K562 (cell line): ENCODE results near the gene LASP1. TPM values are rescaled to one million over a fixed set of nuclear protein-coding genes. Genes with fewer than 3 reads are reported as not detected.

Source experiments
- EGR1 ChIP-seq: fragments of 450-650 bp; conservative IDR thresholded peaks from 2 replicates; pipeline ENCODE4 v1.6.1; 2017; ENCODE audit warnings: mild to moderate bottlenecking
- ESRRA ChIP-seq: fragments of 450-650 bp; IDR thresholded peaks from 2 replicates; pipeline ENCODE4 v1.6.1; 2014; ENCODE audit warnings: low read depth, mild to moderate bottlenecking, moderate library complexity, borderline replicate concordance
- FOSL1 ChIP-seq: fragments of 200-800 bp; sonication (Bioruptor generic); conservative IDR thresholded peaks from 2 replicates; pipeline ENCODE4 v1.6.1; 2016; ENCODE audit warnings: missing genetic modification characterization, missing compliant biosample characterization
- HDAC1 ChIP-seq, 2 experiments: fragments of 450-650 bp; IDR thresholded peaks; 2 replicates each; pipeline ENCODE4 v1.6.1; 2016 to 2017; ENCODE audit warnings: inconsistent platforms in 1 of 2, mild to moderate bottlenecking in 1 of 2, moderate library complexity in 1 of 2
- MECOM ChIP-seq: fragments of 250-450 bp; sonication (Bioruptor Pico); IDR thresholded peaks from 2 replicates; pipeline ENCODE4 v1.8.0; 2022; ENCODE audit warnings: inconsistent platforms
- POLR3G ChIP-seq: IDR thresholded peaks from 2 replicates; pipeline ENCODE4 v1.6.1; 2011; ENCODE audit not compliant: insufficient read length, insufficient replicate concordance; ENCODE audit errors: extremely low read depth
- TCF7 ChIP-seq: sonication (generic); IDR thresholded peaks from 2 replicates; pipeline ENCODE4 v1.6.1; 2016; ENCODE audit warnings: antibody characterized with exemption, borderline replicate concordance
- TEAD1 ChIP-seq, 2 experiments: fragments of 450-650 bp in 1 of 2; sonication (generic) in 1 of 2; formaldehyde crosslinking; IDR thresholded peaks; 2 replicates each; pipeline versions ENCODE4 v1.4.0 to v1.8.0; 2020 to 2022; ENCODE audit warnings: mild to moderate bottlenecking in 2 of 2, missing genetic modification reagents in 1 of 2
- XRCC4 ChIP-seq: IDR thresholded peaks from one replicate; pipeline ENCODE4 v1.6.1; 2011; ENCODE audit not compliant: insufficient read depth, insufficient read length; ENCODE audit errors: extremely low read depth
- ZNF551 ChIP-seq: fragments of 250-450 bp; sonication (Bioruptor Pico); IDR thresholded peaks from 2 replicates; pipeline ENCODE4 v1.5.0; 2021; ENCODE audit warnings: mild to moderate bottlenecking, moderate library complexity
- polyA plus RNA-seq, 8 experiments: library from polyadenylated mRNA; depleted of rRNA in 4 of 8; stranded (reverse) in 5 of 8; unstranded in 3 of 8; fragments of >200 nt; fragmentation: Nextera tagmentation in 2 of 8; fragmentation: Illumina TruSeq in 1 of 8; extraction: Ambion mirVana in 2 of 8; extraction: Trizol in 1 of 8; gene quantifications; 2 replicates each; pipeline versions ENCODE4 v1.2.1 to v1.2.3, GENCODE V29; 2011 to 2014; ENCODE audit warnings: inconsistent platforms in 1 of 8, missing spikeins in 1 of 8
- total RNA-seq, 7 experiments: library from RNA; depleted of rRNA in 6 of 7; stranded (reverse); fragments of >200 nt in 6 of 7; fragmentation: Illumina TruSeq in 2 of 7; extraction: Trizol in 2 of 7; gene quantifications; 2 replicates each; pipeline versions ENCODE4 v1.2.1 to v1.2.3, GENCODE V29; 2011 to 2021; ENCODE audit warnings: low replicate concordance in 1 of 7
- TF ChIP-seq, protein P1 (sequence below), 2 experiments: fragments of 450-650 bp in 1 of 2; sonication (generic) in 1 of 2; formaldehyde crosslinking in 1 of 2; IDR thresholded peaks; 2 replicates each; pipeline versions ENCODE4 v1.7.1 to v1.9.0; 2016 to 2022; ENCODE audit warnings: inconsistent platforms in 1 of 2, mild to moderate bottlenecking in 1 of 2, missing genetic modification reagents in 1 of 2

LASP1 gene
- total and polyA plus RNA-seq, 9 of the 15 experiments (the other 6 are each of a cell fraction or from before 2014, with no cell fraction given), result 23.0 to 125 (median 55.3) TPM

DNA sequence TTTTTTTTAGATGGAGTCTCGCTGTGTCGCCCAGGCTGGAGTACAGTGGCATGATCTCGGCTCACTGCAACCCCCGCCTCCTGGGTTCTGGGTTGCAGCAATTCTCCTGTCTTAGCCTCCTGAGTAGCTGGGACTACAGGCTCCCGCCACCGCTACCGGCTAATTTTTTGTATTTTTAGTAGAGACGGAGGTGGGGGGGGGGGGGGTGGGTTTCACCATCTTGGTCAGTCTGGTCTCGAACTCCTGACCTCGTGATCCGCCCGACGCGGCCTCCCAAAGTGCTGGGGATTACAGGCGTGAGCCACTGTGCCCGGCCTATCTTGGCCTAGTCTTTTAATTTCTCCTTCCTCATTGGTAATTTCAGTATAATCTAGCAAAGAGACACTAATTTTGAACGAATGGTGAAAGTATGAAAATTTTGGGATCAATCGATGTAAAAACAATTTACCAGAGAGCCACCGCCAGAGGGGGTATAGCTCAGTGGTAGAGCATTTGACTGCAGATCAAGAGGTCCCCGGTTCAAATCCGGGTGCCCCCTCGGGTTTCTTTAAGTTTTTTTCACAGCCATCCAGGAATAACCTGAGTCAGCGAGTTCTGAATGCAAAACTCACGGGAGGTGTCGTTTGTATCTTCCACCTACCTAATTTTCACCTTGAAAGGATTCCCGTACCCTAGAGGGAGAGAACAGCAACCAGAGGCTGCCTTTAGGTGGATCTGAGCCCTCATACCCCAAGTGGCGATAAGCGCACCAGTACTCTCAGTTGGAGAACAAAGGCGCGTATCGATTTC, 2.5 kb upstream of the LASP1 start (continued):
- TF ChIP-seq, protein P1, sequence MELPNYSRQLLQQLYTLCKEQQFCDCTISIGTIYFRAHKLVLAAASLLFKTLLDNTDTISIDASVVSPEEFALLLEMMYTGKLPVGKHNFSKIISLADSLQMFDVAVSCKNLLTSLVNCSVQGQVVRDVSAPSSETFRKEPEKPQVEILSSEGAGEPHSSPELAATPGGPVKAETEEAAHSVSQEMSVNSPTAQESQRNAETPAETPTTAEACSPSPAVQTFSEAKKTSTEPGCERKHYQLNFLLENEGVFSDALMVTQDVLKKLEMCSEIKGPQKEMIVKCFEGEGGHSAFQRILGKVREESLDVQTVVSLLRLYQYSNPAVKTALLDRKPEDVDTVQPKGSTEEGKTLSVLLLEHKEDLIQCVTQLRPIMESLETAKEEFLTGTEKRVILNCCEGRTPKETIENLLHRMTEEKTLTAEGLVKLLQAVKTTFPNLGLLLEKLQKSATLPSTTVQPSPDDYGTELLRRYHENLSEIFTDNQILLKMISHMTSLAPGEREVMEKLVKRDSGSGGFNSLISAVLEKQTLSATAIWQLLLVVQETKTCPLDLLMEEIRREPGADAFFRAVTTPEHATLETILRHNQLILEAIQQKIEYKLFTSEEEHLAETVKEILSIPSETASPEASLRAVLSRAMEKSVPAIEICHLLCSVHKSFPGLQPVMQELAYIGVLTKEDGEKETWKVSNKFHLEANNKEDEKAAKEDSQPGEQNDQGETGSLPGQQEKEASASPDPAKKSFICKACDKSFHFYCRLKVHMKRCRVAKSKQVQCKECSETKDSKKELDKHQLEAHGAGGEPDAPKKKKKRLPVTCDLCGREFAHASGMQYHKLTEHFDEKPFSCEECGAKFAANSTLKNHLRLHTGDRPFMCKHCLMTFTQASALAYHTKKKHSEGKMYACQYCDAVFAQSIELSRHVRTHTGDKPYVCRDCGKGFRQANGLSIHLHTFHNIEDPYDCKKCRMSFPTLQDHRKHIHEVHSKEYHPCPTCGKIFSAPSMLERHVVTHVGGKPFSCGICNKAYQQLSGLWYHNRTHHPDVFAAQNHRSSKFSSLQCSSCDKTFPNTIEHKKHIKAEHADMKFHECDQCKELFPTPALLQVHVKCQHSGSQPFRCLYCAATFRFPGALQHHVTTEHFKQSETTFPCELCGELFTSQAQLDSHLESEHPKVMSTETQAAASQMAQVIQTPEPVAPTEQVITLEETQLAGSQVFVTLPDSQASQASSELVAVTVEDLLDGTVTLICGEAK (IDR thresholded peaks at IDR 0.05), result peak; percentile 88
- TF ChIP-seq, protein P1 (CRISPR knock-in tag; IDR thresholded peaks at IDR 0.05), result no peak
- TF ChIP-seq MECOM (CRISPR knock-in tag) (peak; percentile 59; the same call in 1 of the 2 replicates), XRCC4 (no peak), ZNF551 (no peak), EGR1 (no peak), HDAC1 (IDR thresholded peaks at IDR 0.05) (peak in 1 of 2 experiments; percentile 96; a peak in 2 of 4 replicates), POLR3G (peak; percentile 37), ESRRA (peak; percentile 13; the same call in 1 of the 2 replicates), TEAD1 (CRISPR knock-in tag; IDR thresholded peaks at IDR 0.05) (peak in 1 of 2 experiments; percentile 57; a peak in 1 of 4 replicates), FOSL1 (no peak), TCF7 (0 out of 2 replicates have a peak, but pooled peaks have one; percentile 1)
